SK-N-SH treated with all-trans-retinoic acid at 6 μM for 48 hours (cell line): ENCODE data around the gene ERCC1.

Experiments
- ATAC-seq: fragments of 200-7000 bp; cut with Tn5 transposase; 3 replicates; pipeline ENCODE4 v1.9.1; 2020; ENCODE audit warnings: mild to moderate bottlenecking, moderate library complexity
- ARNTL ChIP-seq: fragments of 450-650 bp; formaldehyde crosslinking; IDR thresholded peaks from 2 replicates; pipeline ENCODE4 v1.5.0; 2020; ENCODE audit warnings: low read depth, mild to moderate bottlenecking, moderate library complexity, borderline replicate concordance
- BACH2 ChIP-seq: fragments of 250-450 bp; sonication (Bioruptor Pico); IDR thresholded peaks from 2 replicates; pipeline ENCODE4 v1.9.0; 2021; ENCODE audit warnings: mild to moderate bottlenecking, borderline replicate concordance
- CREB5 ChIP-seq: fragments of 250-450 bp; sonication (Bioruptor Pico); IDR thresholded peaks from 2 replicates; pipeline ENCODE4 v1.5.1; 2020; ENCODE audit warnings: low read depth, mild to moderate bottlenecking, moderate library complexity
- CSDC2 ChIP-seq: fragments of 250-450 bp; sonication (Bioruptor Pico); IDR thresholded peaks from 2 replicates; pipeline ENCODE4 v1.5.0; 2020; ENCODE audit warnings: mild to moderate bottlenecking, moderate library complexity
- CSRNP3 ChIP-seq: fragments of 250-450 bp; sonication (Bioruptor Pico); IDR thresholded peaks from 2 replicates; pipeline ENCODE4 v1.5.1; 2021; ENCODE audit warnings: mild to moderate bottlenecking, moderate library complexity
- ISL1 ChIP-seq: fragments of 250-450 bp; sonication (Bioruptor Pico); IDR thresholded peaks from 2 replicates; pipeline ENCODE4 v2.1.2; 2022; ENCODE audit warnings: mild to moderate bottlenecking, moderate library complexity
- OSR1 ChIP-seq: fragments of 250-450 bp; sonication (Bioruptor Pico); IDR thresholded peaks from 2 replicates; pipeline ENCODE4 v1.8.0; 2022; ENCODE audit warnings: moderate library complexity, mild to moderate bottlenecking, inconsistent platforms
- PATZ1 ChIP-seq: fragments of 250-450 bp; sonication (Bioruptor Pico); IDR thresholded peaks from 2 replicates; pipeline ENCODE4 v1.8.0; 2020; ENCODE audit warnings: mild to moderate bottlenecking, moderate library complexity, borderline replicate concordance
- POU6F1 ChIP-seq: fragments of 250-450 bp; sonication (Bioruptor Pico); IDR thresholded peaks from 2 replicates; pipeline ENCODE4 v1.8.0; 2021; ENCODE audit warnings: low read depth, mild to moderate bottlenecking, moderate library complexity, borderline replicate concordance
- PPARA ChIP-seq: fragments of 250-450 bp; sonication (Bioruptor Pico); IDR thresholded peaks from 2 replicates; pipeline ENCODE4 v1.5.0; 2020; ENCODE audit warnings: mild to moderate bottlenecking, borderline replicate concordance
- RARB ChIP-seq: fragments of 250-450 bp; sonication (Bioruptor Pico); IDR thresholded peaks from 2 replicates; pipeline ENCODE4 v1.8.0; 2021; ENCODE audit warnings: mild to moderate bottlenecking, moderate library complexity
- SNAI2 ChIP-seq: fragments of 250-450 bp; sonication (Bioruptor Pico); IDR thresholded peaks from 2 replicates; pipeline ENCODE4 v1.5.0; 2020; ENCODE audit warnings: mild to moderate bottlenecking, moderate library complexity
- TOX ChIP-seq: fragments of 250-450 bp; sonication (Bioruptor Pico); IDR thresholded peaks from 2 replicates; pipeline ENCODE4 v1.8.0; 2021; ENCODE audit warnings: mild to moderate bottlenecking, moderate library complexity, borderline replicate concordance
- TSHZ2 ChIP-seq: fragments of 250-450 bp; sonication (Bioruptor Pico); IDR thresholded peaks from 2 replicates; pipeline ENCODE4 v1.5.0; 2020; ENCODE audit warnings: mild to moderate bottlenecking, moderate library complexity
- ZC3H10 ChIP-seq: fragments of 250-450 bp; sonication (Bioruptor Pico); IDR thresholded peaks from 2 replicates; pipeline ENCODE4 v1.5.1; 2021; ENCODE audit warnings: mild to moderate bottlenecking, moderate library complexity
- ZFP3 ChIP-seq: fragments of 250-450 bp; sonication (Bioruptor Pico); IDR thresholded peaks from 2 replicates; pipeline ENCODE4 v1.5.0; 2020; ENCODE audit warnings: mild to moderate bottlenecking, moderate library complexity
- ZFP30 ChIP-seq: fragments of 450-650 bp; formaldehyde crosslinking; IDR thresholded peaks from 2 replicates; pipeline ENCODE4 v1.5.0; 2022; ENCODE audit warnings: mild to moderate bottlenecking, moderate library complexity
- ZNF565 ChIP-seq: fragments of 450-650 bp; formaldehyde crosslinking; conservative IDR thresholded peaks from 2 replicates; pipeline ENCODE4 v1.5.0; 2020; ENCODE audit warnings: low read depth, mild to moderate bottlenecking, moderate library complexity
- ZNF8 ChIP-seq: fragments of 450-650 bp; formaldehyde crosslinking; IDR thresholded peaks from 2 replicates; pipeline ENCODE4 v1.5.0; 2020; ENCODE audit warnings: mild to moderate bottlenecking, moderate library complexity

The ERCC1 gene

GRCh38 chr19:45395821-45396617 is 27.7 kb downstream of the ERCC1 start:
- no peak for ATAC-seq
- no peak for TF ChIP-seq OSR1
- TF ChIP-seq ZFP3 (CRISPR knock-in tag) = no peak

- TF ChIP-seq CSDC2 = no peak
- TF ChIP-seq PPARA = no peak
- TF ChIP-seq PATZ1 = no peak
- TF ChIP-seq BACH2 (CRISPR knock-in tag) = no peak
- TF ChIP-seq ZNF565 (CRISPR knock-in tag) = no peak
- no peak for TF ChIP-seq CSRNP3 (CRISPR knock-in tag)
- no peak for TF ChIP-seq ISL1 (CRISPR knock-in tag)
- TF ChIP-seq POU6F1 = no peak
- no peak for TF ChIP-seq ZNF8 (CRISPR knock-in tag)
- TF ChIP-seq SNAI2 (CRISPR knock-in tag) = no peak
- TF ChIP-seq TSHZ2 (CRISPR knock-in tag) = no peak
- no peak for TF ChIP-seq ARNTL (CRISPR knock-in tag)
- no peak for TF ChIP-seq ZC3H10 (CRISPR knock-in tag)
- no peak for TF ChIP-seq ZFP3 (CRISPR knock-in tag)
- no peak for TF ChIP-seq CREB5 (CRISPR knock-in tag)
- TF ChIP-seq ZFP30 (CRISPR knock-in tag) = no peak
- no peak for TF ChIP-seq RARB (CRISPR knock-in tag)
- no peak for TF ChIP-seq OSR1
- TF ChIP-seq, all 23 proteins: peak for 0
- ATAC-seq = no peak; the same call in 2 of the 3 replicates
Measured at GRCh38 chr19:45391871-45392665, 31.6 kb downstream of the ERCC1 start.

GRCh38 chr19:45391346-45391745 is 32.4 kb downstream of the ERCC1 start:
- ATAC-seq = peak; percentile 97
- TF ChIP-seq ISL1 (CRISPR knock-in tag) = no peak
- no peak for TF ChIP-seq ZNF8 (CRISPR knock-in tag)
- TF ChIP-seq TOX = no peak
